ENCODE data around the gene PAK3.
A peak's percentile ranks its signal among the peaks of the same experiment; 100 is the strongest.

DNA sequence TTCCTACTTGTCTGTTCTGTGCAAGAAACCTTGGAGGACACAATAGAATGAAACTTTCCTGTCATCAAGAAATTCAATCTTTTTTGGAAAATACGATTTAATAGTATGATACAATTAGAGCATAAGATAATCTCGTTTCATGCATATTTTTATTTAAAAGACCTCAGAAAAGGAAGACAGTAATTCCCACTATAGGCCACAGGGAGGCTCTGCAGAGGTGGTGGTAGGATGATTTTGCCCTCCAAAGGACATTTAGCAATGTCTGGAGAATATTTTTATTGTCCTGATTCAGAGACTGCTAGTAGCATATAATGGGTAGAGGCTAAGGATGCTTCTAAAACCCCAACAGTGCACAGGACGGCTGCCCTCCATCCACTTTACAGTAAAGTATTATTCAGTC is 68.7 kb downstream of the PAK3 start:
- TF ChIP-seq CTCF (IDR thresholded peaks at IDR 0.05; ENCODE audit: poor library complexity) (peak; percentile 51), EZH2phosphoT487 (IDR thresholded peaks at IDR 0.05; ENCODE audit: low read depth, severe bottlenecking, unreplicated experiment) (no peak), EZH2 (IDR thresholded peaks at IDR 0.05; ENCODE audit: borderline replicate concordance) (no peak)
